HepG2 (cell line): ENCODE results near the gene KIZ. TPM values are rescaled to one million over a fixed set of nuclear protein-coding genes. Genes with fewer than 3 reads are reported as not detected.

Experiments
- AHR ChIP-seq: IDR thresholded peaks from 2 replicates; pipeline ENCODE4 v1.6.1; 2018; ENCODE audit warnings: missing genetic modification reagents, missing compliant biosample characterization
- ASH2L ChIP-seq: fragments of 300-600, 200-600 bp; sonication (generic); IDR thresholded peaks from 2 replicates; pipeline ENCODE4 v1.7.0; 2017; ENCODE audit warnings: low read depth, mild to moderate bottlenecking, moderate library complexity, mixed read lengths, low read length; ENCODE audit not compliant: insufficient read length
- MAZ ChIP-seq, 2 experiments: sonication (generic) in 1 of 2; formaldehyde crosslinking in 1 of 2; IDR thresholded peaks; 2 replicates each; pipeline versions ENCODE4 v1.5.0 to v1.6.1; 2012 to 2020; ENCODE audit warnings: low read depth in 2 of 2, mild to moderate bottlenecking in 2 of 2, borderline replicate concordance in 1 of 2, improper control_type of control experiment in 1 of 2, low read length in 1 of 2, missing genetic modification reagents in 1 of 2, moderate library complexity in 1 of 2
- NCOA2 ChIP-seq: sonication (generic); formaldehyde crosslinking; IDR thresholded peaks from 2 replicates; pipeline ENCODE4 v1.8.0; 2022; ENCODE audit warnings: inconsistent platforms
- PCBP2 ChIP-seq: fragments of 200-400 bp; formaldehyde crosslinking; optimal IDR thresholded peaks from 2 replicates; pipeline ENCODE3; 2018; ENCODE audit warnings: low read length, low read depth; ENCODE audit not compliant: poor library complexity, severe bottlenecking
- REST ChIP-seq, 2 experiments: IDR thresholded peaks; 2 replicates each; pipeline ENCODE4 v1.6.1; 2011 to 2012; ENCODE audit warnings: low read length in 2 of 2, borderline replicate concordance in 1 of 2, low read depth in 1 of 2, mild to moderate bottlenecking in 1 of 2, moderate library complexity in 1 of 2
- RNF219 ChIP-seq: sonication (generic); formaldehyde crosslinking; IDR thresholded peaks from 2 replicates; pipeline ENCODE4 v1.5.0; 2020; ENCODE audit warnings: mild to moderate bottlenecking, missing genetic modification reagents
- SOX13 ChIP-seq, 3 experiments: fragments of 450-650 bp in 1 of 3; sonication (generic) in 1 of 3; formaldehyde crosslinking in 1 of 3; IDR thresholded peaks in 2 of 3; conservative IDR thresholded peaks in 1 of 3; 2 replicates each; pipeline versions ENCODE4 v1.5.0 to v1.6.1; 2016 to 2020; ENCODE audit warnings: antibody characterized with exemption in 1 of 3, mild to moderate bottlenecking in 1 of 3, missing compliant biosample characterization in 1 of 3, missing genetic modification reagents in 1 of 3, moderate library complexity in 1 of 3
- SOX6 ChIP-seq, 2 experiments: fragments of 450-650 bp in 1 of 2; sonication (generic) in 1 of 2; formaldehyde crosslinking in 1 of 2; IDR thresholded peaks; 2 replicates each; pipeline versions ENCODE4 v1.4.0 to v1.6.1; 2017 to 2020; ENCODE audit warnings: antibody characterized with exemption in 1 of 2, mild to moderate bottlenecking in 1 of 2, missing genetic modification reagents in 1 of 2
- SP2 ChIP-seq: sonication (generic); formaldehyde crosslinking; IDR thresholded peaks from 2 replicates; pipeline ENCODE4 v1.5.1; 2020; ENCODE audit warnings: mild to moderate bottlenecking, missing genetic modification reagents
- TEAD3 ChIP-seq: optimal IDR thresholded peaks from 2 replicates; pipeline ENCODE3; 2016; ENCODE audit warnings: borderline replicate concordance
- TFAP4 ChIP-seq: sonication (generic); IDR thresholded peaks from 2 replicates; pipeline ENCODE4 v1.6.1; 2016; ENCODE audit warnings: low read depth, borderline replicate concordance
- TOPORS ChIP-seq: sonication (generic); formaldehyde crosslinking; IDR thresholded peaks from 2 replicates; pipeline ENCODE4 v1.8.0; 2023; ENCODE audit warnings: mild to moderate bottlenecking, missing genetic modification reagents
- ZBED4 ChIP-seq: sonication (generic); formaldehyde crosslinking; IDR thresholded peaks from 2 replicates; pipeline ENCODE4 v1.4.0; 2020; ENCODE audit warnings: missing genetic modification reagents, borderline replicate concordance
- ZFP90 ChIP-seq: sonication (generic); formaldehyde crosslinking; IDR thresholded peaks from 2 replicates; pipeline ENCODE4 v1.8.0; 2022; ENCODE audit warnings: missing genetic modification reagents, mild to moderate bottlenecking, inconsistent platforms, borderline replicate concordance
- ZNF30 ChIP-seq: sonication (generic); formaldehyde crosslinking; IDR thresholded peaks from 2 replicates; pipeline ENCODE4 v1.5.0; 2020; ENCODE audit warnings: mild to moderate bottlenecking, missing genetic modification reagents
- polyA plus RNA-seq, 8 experiments: library from polyadenylated mRNA; depleted of rRNA in 3 of 8; stranded (reverse) in 7 of 8; unstranded in 1 of 8; fragments of >200 nt; fragmentation: Illumina TruSeq in 4 of 8; extraction: Trizol in 4 of 8; gene quantifications; 2 replicates each; pipeline versions ENCODE4 v1.2.1 to v1.2.3, GENCODE V29; 2011 to 2016; ENCODE audit warnings: low read depth in 4 of 8, missing spikeins in 1 of 8, mixed read lengths in 1 of 8; ENCODE audit not compliant: insufficient read depth in 1 of 8
- total RNA-seq, 5 experiments: library from RNA; depleted of rRNA; stranded (reverse); fragments of >200 nt; fragmentation: Illumina TruSeq; extraction: Trizol; gene quantifications; 2 replicates each; pipeline ENCODE4 v1.2.3, GENCODE V29; 2016; ENCODE audit warnings: low read depth in 1 of 5

Gene KIZ
- total and polyA plus RNA-seq, 2 of the 13 experiments (the other 11 are each of a cell fraction or from before 2014, with no cell fraction given): 46.3 to 114 TPM

GRCh38 chr20:21134883-21135493, 9.1 kb downstream of the KIZ start (continued):
- TF ChIP-seq REST (IDR thresholded peaks at IDR 0.05; ENCODE audit: borderline replicate concordance in 1 of 2, low read depth in 1 of 2, low read length in 2 of 2): peak in 1 of 2 experiments; percentile 57; a peak in 1 of 4 replicates
- TF ChIP-seq MAZ (IDR thresholded peaks at IDR 0.05; ENCODE audit: borderline replicate concordance, low read depth, low read length): no peak
- no peak for TF ChIP-seq MAZ (CRISPR knock-in tag; IDR thresholded peaks at IDR 0.05; ENCODE audit: low read depth)
- TF ChIP-seq NCOA2: peak; percentile 97
- TF ChIP-seq SP2 (CRISPR knock-in tag): no peak
- peak; percentile 99 for TF ChIP-seq SOX13 (IDR thresholded peaks at IDR 0.05)
- peak; percentile 17 to 100; a peak in 2 of 4 replicates for TF ChIP-seq SOX13 (CRISPR knock-in tag; conservative IDR thresholded peaks at IDR 0.05 in 1 of 2, IDR thresholded peaks at IDR 0.05 in 1 of 2)
- no peak for TF ChIP-seq TOPORS (CRISPR knock-in tag)
- no peak for TF ChIP-seq RNF219
- peak; percentile 95 for TF ChIP-seq TEAD3
- TF ChIP-seq ASH2L: peak; percentile 98
- TF ChIP-seq SOX6 (IDR thresholded peaks at IDR 0.05): no peak
- peak; percentile 100 for TF ChIP-seq SOX6 (CRISPR knock-in tag; IDR thresholded peaks at IDR 0.05)
- peak; percentile 77; the same call in 1 of the 2 replicates for TF ChIP-seq ZBED4
- no peak for TF ChIP-seq ZNF30 (CRISPR knock-in tag)
- TF ChIP-seq ZFP90: peak; percentile 87
- no peak for TF ChIP-seq PCBP2
- TF ChIP-seq TFAP4: peak; percentile 73; the same call in 1 of the 2 replicates
- no peak; the same call in 1 of the 2 replicates for TF ChIP-seq AHR (CRISPR knock-in tag)
